ENCODE measurements around the gene ZDHHC4.

DNA sequence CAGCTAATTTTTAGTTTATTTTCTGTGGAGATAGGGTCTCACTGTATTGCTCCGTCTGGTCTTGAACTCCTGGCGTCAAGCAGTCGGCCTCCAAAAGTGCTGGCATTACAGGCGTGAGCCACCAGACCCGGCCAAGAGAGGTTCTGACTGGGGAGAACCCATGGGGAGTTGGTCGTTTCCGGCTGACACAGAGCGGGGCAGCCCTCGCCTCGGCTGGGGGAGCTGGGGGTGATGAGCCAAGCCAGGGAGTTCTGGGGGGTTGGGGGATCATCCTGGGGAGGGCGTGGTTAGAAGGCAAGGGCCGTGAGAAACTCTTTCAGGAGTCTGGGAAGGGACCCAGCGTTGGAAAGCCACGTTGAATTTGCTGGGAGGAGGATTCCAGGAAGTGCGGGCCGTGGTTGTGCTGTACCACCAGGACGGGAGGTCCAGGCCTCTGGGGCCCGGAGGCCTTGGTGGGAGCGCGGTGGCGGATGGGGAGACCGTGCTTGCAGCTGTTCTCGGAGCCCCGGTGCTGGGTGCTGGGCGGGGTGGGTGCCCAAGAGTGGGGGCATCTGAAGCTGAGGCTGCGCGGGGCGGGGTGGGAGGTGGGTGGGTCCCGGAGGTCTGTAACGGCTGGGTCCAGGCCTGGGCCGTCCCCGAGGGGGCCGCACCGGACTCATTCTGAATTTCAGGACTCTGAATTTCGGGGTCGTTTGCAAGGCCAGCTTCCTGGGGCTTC is 29.8 kb downstream of the ZDHHC4 start:
- TF ChIP-seq, protein P1, sequence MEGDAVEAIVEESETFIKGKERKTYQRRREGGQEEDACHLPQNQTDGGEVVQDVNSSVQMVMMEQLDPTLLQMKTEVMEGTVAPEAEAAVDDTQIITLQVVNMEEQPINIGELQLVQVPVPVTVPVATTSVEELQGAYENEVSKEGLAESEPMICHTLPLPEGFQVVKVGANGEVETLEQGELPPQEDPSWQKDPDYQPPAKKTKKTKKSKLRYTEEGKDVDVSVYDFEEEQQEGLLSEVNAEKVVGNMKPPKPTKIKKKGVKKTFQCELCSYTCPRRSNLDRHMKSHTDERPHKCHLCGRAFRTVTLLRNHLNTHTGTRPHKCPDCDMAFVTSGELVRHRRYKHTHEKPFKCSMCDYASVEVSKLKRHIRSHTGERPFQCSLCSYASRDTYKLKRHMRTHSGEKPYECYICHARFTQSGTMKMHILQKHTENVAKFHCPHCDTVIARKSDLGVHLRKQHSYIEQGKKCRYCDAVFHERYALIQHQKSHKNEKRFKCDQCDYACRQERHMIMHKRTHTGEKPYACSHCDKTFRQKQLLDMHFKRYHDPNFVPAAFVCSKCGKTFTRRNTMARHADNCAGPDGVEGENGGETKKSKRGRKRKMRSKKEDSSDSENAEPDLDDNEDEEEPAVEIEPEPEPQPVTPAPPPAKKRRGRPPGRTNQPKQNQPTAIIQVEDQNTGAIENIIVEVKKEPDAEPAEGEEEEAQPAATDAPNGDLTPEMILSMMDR (IDR thresholded peaks at IDR 0.05; ENCODE audit: low read depth, low read length): no peak
- TF ChIP-seq EZH2phosphoT487 (IDR thresholded peaks at IDR 0.05; ENCODE audit: low read depth): no peak
